GM18505 (cell line): ENCODE measurements around the gene ABCC3.

Experiments
- ATAC-seq: cut with Tn5 transposase; IDR thresholded peaks from one replicate; pipeline ENCODE4 v1.9.1; 2021; ENCODE audit not compliant: unreplicated experiment
- POLR2A ChIP-seq: IDR thresholded peaks from 4 replicates; pipeline ENCODE4 v1.6.1; 2011; ENCODE audit warnings: borderline replicate concordance; ENCODE audit not compliant: insufficient read depth, insufficient read length; ENCODE audit errors: extremely low read depth

Gene ABCC3

DNA sequence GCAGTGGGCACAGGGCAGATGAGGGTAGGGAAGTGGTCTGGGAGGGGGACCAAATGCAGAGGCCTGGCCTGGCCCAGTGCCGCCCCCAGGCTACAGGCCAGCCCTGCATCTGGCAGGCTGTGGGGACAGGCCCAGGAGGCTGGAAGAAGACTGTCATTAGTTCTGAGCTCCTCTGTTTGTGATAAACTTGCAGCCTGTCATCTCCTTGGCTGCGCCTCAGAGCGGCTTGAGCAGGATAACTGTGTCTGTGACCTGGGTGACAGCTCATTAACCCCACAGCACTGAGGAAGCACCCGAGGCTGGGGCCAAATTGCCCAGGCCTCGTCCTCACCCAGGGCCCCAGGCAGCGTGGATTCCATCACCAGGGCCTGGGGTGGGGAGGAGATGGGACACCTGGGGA, 23.9 kb downstream of the ABCC3 start:
- no peak for ATAC-seq

DNA sequence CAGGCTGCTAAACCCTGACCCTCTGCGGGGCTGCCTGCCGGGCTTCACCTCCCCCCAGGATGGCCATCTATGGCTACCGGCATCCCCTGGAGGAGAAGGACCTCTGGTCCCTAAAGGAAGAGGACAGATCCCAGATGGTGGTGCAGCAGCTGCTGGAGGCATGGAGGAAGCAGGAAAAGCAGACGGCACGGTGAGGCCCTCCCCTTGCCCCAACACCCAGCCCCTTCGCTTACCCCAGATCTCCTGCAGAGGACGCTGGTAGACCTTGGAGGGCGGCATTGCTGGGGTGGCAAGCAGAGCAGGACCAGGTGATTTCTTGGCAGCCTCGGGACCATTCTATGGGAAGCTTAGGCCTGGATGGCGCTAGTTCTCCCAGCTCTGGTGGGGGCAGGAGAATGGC, 24.5 kb downstream of the ABCC3 start:
- no peak for ATAC-seq
- TF ChIP-seq POLR2A: no peak

More for the DNA sequence above, 23.9 kb downstream of the ABCC3 start:
- TF ChIP-seq POLR2A: no peak

GRCh38 chr17:50660042-50660886, 25.6 kb downstream of the ABCC3 start:
- no peak for TF ChIP-seq POLR2A
- no peak for ATAC-seq

- no peak for TF ChIP-seq POLR2A
- no peak for ATAC-seq
Measured at GRCh38 chr17:50660887-50661345, 26.2 kb downstream of the ABCC3 start.

DNA sequence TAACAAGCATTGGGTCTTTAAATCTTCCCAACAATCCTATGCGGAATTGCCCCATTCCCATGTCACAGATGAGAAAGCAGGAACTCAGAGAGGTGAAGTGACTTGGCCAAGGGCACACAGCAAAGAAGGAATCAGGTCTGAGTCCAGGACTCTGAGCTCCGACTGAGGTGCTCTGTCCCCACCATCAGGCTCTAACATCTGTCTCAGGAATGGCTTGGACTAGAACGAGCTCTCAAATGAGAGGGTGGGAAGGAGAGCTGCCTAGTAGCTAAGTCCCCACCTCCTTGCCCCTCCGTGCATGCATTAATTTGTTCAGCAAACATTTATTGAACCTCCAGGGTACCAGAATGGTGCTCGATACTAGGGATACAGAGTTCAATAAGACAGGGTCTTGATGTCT, 26.7 kb downstream of the ABCC3 start:
- ATAC-seq: no peak
- TF ChIP-seq POLR2A: no peak

DNA sequence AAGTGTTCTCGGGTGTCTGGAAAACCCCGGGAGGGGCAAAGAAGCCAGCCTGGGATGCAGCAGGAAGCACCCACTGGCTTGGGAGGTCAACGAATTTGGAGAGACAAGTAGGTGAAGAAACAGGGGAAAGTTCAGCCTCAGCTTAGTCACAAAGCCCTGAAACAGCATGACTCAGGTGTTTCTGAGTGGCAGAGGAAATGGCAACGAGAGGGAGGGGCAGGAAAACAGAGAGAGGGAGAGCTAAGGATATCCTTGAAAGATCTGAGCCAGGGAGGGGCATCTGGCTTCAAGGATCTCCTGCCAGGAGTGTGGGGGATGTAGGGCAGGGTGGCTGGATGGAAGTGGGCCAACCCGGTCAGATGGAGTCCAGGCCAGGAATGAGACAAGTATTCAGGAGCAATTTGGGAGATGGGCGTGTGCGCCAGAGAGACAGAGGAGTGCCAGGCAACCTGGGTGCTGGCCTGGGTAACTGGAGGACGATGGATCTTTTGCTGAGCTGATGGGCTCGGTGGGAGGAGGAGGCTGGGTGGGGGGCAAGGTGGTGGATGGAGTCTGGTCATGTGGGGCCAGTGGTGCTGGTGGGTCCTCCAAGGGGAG, 27.2 kb downstream of the ABCC3 start:
- no peak for ATAC-seq
- TF ChIP-seq POLR2A: no peak

DNA sequence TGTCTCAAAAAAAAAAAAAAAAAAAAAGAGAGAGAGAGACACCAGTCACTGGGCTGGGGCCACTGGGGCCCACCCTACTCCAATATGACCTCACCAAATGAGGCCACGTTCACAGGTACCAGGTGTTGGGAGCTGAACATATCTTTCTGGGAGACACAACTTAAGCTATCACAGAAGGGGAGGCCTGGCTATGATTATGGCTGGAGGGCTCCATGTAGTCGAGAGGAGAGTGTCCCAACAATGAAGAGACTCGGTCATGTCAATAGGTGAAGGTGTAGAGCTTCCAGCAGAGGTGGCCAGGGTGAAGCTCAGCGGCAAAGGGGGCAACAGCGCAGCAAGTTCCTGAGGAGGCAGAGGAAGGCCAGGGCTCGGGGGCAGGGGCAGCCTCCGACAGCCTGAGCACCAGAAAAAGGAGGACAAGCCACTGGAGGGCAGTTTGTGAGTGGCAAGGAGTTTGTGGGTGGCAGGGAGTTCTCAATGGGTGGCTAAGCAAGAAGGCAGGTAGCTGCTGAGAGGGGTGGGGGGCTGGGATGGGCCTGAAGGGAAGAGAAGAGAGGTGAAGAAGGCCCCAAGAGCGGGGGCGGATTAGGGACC, 28.0 kb downstream of the ABCC3 start:
- TF ChIP-seq POLR2A: no peak

GRCh38 chr17:50663812-50664374, 29.2 kb downstream of the ABCC3 start:
- ATAC-seq: no peak
- TF ChIP-seq POLR2A: no peak

More for the DNA sequence above, 28.0 kb downstream of the ABCC3 start:
- no peak for ATAC-seq

GRCh38 chr17:50664788-50665458, 30.2 kb downstream of the ABCC3 start:
- no peak for ATAC-seq
- no peak for TF ChIP-seq POLR2A

DNA sequence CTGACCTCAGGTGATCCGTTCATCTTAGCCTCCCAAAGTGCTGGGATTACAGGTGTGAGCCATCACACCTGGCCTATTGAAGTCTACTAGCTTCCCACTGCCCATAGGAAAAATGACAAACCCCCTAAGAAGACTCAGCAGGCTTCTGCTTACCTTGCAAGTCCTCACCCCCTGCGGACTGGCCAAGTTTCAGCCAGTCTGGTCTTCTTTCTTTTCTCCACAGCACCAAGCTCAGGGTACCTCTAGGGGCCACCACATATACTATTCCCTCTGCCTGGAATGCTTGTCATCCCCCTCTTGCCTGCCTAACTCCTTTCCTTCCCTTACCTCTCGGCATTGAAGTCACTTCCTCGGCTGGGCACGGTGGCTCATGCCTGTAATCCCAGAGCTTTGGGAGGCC, 31.2 kb downstream of the ABCC3 start:
- ATAC-seq: no peak
- TF ChIP-seq POLR2A: no peak

GRCh38 chr17:50666316-50666715, 31.6 kb downstream of the ABCC3 start:
- no peak for ATAC-seq
- no peak for TF ChIP-seq POLR2A

DNA sequence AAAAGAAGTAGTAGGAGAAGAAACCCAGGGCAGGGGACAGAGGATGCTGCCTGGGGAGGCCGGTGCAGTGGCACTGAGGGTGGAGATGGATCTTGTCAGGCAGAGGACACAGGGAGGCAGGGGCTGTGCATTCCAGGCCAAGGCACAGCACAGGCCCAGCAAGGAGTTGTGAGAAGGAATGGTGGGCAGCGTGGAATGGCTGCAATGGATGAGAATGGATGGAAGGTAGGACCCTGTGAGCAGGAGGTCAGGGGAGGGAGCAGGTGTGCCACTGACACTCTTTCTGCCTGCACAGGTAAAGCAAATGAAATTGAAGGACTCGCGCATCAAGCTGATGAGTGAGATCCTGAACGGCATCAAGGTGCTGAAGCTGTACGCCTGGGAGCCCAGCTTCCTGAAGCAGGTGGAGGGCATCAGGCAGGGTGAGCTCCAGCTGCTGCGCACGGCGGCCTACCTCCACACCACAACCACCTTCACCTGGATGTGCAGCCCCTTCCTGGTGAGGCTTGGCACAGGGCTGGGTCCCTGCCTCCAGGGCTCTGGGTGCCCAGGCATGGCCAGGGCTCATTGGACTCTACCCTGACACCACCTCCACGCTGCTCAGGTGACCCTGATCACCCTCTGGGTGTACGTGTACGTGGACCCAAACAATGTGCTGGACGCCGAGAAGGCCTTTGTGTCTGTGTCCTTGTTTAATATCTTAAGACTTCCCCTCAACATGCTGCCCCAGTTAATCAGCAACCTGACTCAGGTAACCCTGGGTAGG, 32.8 kb downstream of the ABCC3 start:
- TF ChIP-seq POLR2A: no peak
- no peak for ATAC-seq
